8988T (cell line): ENCODE data around the gene LAMA1.
"Not testable (repeated sequence)": the region's sequence is repeated elsewhere in the genome, so short reads cannot be mapped to it uniquely, and the experiment has no call there.

Experiments used
- DNase-seq: peaks from one replicate; pipeline ENCODE4 v3.0.0; 2011

The LAMA1 gene

GRCh38 chr18:6940451-6940850 is 177.1 kb downstream of the LAMA1 start:
- DNase-seq = no peak

- no peak for DNase-seq
These were observed 177.6 kb downstream of the LAMA1 start for GRCh38 chr18:6939972-6940371.

GRCh38 chr18:6938403-6938802 is 179.2 kb downstream of the LAMA1 start:
- not testable (repeated sequence) for DNase-seq

GRCh38 chr18:6938003-6938402 is 179.6 kb downstream of the LAMA1 start:
- DNase-seq = no peak

- DNase-seq = no peak
These were observed 182.7 kb downstream of the LAMA1 start for GRCh38 chr18:6934859-6935258.

- no peak for DNase-seq
These were observed 188.1 kb downstream of the LAMA1 start for GRCh38 chr18:6929370-6930102.

GRCh38 chr18:6928359-6928758 is 189.2 kb downstream of the LAMA1 start:
- no peak for DNase-seq

GRCh38 chr18:6927153-6927552 is 190.4 kb downstream of the LAMA1 start:
- no peak for DNase-seq

GRCh38 chr18:6923220-6923619 is 194.4 kb downstream of the LAMA1 start:
- no peak for DNase-seq

- DNase-seq = no peak
These were observed 196.0 kb downstream of the LAMA1 start for GRCh38 chr18:6921571-6921970.

- DNase-seq = no peak
These were observed 197.3 kb downstream of the LAMA1 start for GRCh38 chr18:6920099-6920955.

- DNase-seq = no peak
These were observed 200.5 kb downstream of the LAMA1 start for GRCh38 chr18:6917072-6917471.

GRCh38 chr18:6901286-6901926 is 216.2 kb downstream of the LAMA1 start:
- DNase-seq = no peak

- no peak for DNase-seq
These were observed 225.8 kb downstream of the LAMA1 start for GRCh38 chr18:6891788-6892187.
